HepG2 (cell line): Measurements from ENCODE around the gene LILRB5. TPM values are rescaled to one million over a fixed set of nuclear protein-coding genes. Genes with fewer than 3 reads are reported as not detected.

ENCODE experiments used
- AGO1 ChIP-seq: fragments of 200-400 bp; formaldehyde crosslinking; IDR thresholded peaks from 2 replicates; pipeline ENCODE4 v1.6.1; 2017; ENCODE audit warnings: mild to moderate bottlenecking, low read depth, low read length, moderate library complexity; ENCODE audit not compliant: poor library complexity, severe bottlenecking
- DRAP1 ChIP-seq: IDR thresholded peaks from 2 replicates; pipeline ENCODE4 v1.6.1; 2016; ENCODE audit warnings: missing genetic modification reagents, missing compliant biosample characterization
- EHMT2 ChIP-seq: fragments of 200-600 bp; sonication (generic); IDR thresholded peaks from 2 replicates; pipeline ENCODE4 v1.7.0; 2017; ENCODE audit warnings: antibody characterized with exemption, low read depth, low read length, borderline replicate concordance
- HES4 ChIP-seq: sonication (generic); formaldehyde crosslinking; IDR thresholded peaks from 2 replicates; pipeline ENCODE4 v1.9.0; 2021; ENCODE audit warnings: mild to moderate bottlenecking, missing genetic modification reagents, borderline replicate concordance
- MAFG ChIP-seq: sonication (generic); formaldehyde crosslinking; IDR thresholded peaks from 2 replicates; pipeline ENCODE4 v1.5.1; 2020; ENCODE audit warnings: mild to moderate bottlenecking, missing genetic modification reagents
- MED8 ChIP-seq: sonication (generic); formaldehyde crosslinking; IDR thresholded peaks from 2 replicates; pipeline ENCODE4 v1.8.1; 2023; ENCODE audit warnings: mild to moderate bottlenecking, missing genetic modification reagents; ENCODE audit not compliant: insufficient replicate concordance
- NCOA1 ChIP-seq: sonication (generic); formaldehyde crosslinking; IDR thresholded peaks from 2 replicates; pipeline ENCODE4 v1.9.0; 2021; ENCODE audit warnings: missing genetic modification reagents
- NFIB ChIP-seq: sonication (generic); formaldehyde crosslinking; IDR thresholded peaks from 2 replicates; pipeline ENCODE4 v1.9.0; 2021; ENCODE audit warnings: missing genetic modification reagents, mild to moderate bottlenecking, borderline replicate concordance
- NFRKB ChIP-seq: fragments of 450-650 bp; IDR thresholded peaks from 2 replicates; pipeline ENCODE4 v1.6.1; 2017
- NONO ChIP-seq, 2 experiments: fragments of 450-650 bp in 1 of 2; sonication (generic) in 1 of 2; formaldehyde crosslinking in 1 of 2; IDR thresholded peaks in 1 of 2; conservative IDR thresholded peaks in 1 of 2; 2 replicates each; pipeline versions ENCODE4 v1.6.1 to v1.8.0; 2017 to 2022; ENCODE audit warnings: mild to moderate bottlenecking in 1 of 2, missing genetic modification reagents in 1 of 2, moderate library complexity in 1 of 2
- NR1H2 ChIP-seq: sonication (generic); formaldehyde crosslinking; IDR thresholded peaks from 2 replicates; pipeline ENCODE4 v1.8.1; 2022; ENCODE audit warnings: low read depth, missing genetic modification reagents, borderline replicate concordance
- PITX1 ChIP-seq: sonication (generic); formaldehyde crosslinking; IDR thresholded peaks from 2 replicates; pipeline ENCODE4 v1.5.1; 2020; ENCODE audit warnings: mild to moderate bottlenecking, missing genetic modification reagents
- RARA ChIP-seq: IDR thresholded peaks from 2 replicates; pipeline ENCODE4 v1.6.1; 2016; ENCODE audit warnings: missing genetic modification reagents, missing compliant biosample characterization
- RFX5 ChIP-seq: IDR thresholded peaks from 2 replicates; pipeline ENCODE4 v1.6.1; 2011; ENCODE audit warnings: low read depth, low read length, improper control_type of control experiment
- RORA ChIP-seq: sonication (generic); formaldehyde crosslinking; IDR thresholded peaks from 2 replicates; pipeline ENCODE4 v1.5.0; 2020; ENCODE audit warnings: mild to moderate bottlenecking, missing genetic modification reagents, moderate library complexity
- SAFB2 ChIP-seq: sonication (generic); formaldehyde crosslinking; IDR thresholded peaks from 2 replicates; pipeline ENCODE4 v1.5.1; 2020; ENCODE audit warnings: missing genetic modification reagents, low read depth, mild to moderate bottlenecking, borderline replicate concordance
- SMAD9 ChIP-seq: sonication (generic); formaldehyde crosslinking; IDR thresholded peaks from 2 replicates; pipeline ENCODE4 v1.5.1; 2020; ENCODE audit warnings: mild to moderate bottlenecking, missing genetic modification reagents
- SOX5 ChIP-seq: IDR thresholded peaks from 2 replicates; pipeline ENCODE4 v1.6.1; 2016; ENCODE audit warnings: borderline replicate concordance
- THYN1 ChIP-seq: sonication (generic); formaldehyde crosslinking; IDR thresholded peaks from 2 replicates; pipeline ENCODE4 v1.8.1; 2023; ENCODE audit warnings: low read depth, mild to moderate bottlenecking, moderate library complexity, missing genetic modification reagents, borderline replicate concordance
- ZBTB1 ChIP-seq: sonication (generic); formaldehyde crosslinking; IDR thresholded peaks from 2 replicates; pipeline ENCODE4 v1.4.0; 2020; ENCODE audit warnings: missing genetic modification reagents, borderline replicate concordance
- ZNF770 ChIP-seq: sonication (generic); formaldehyde crosslinking; IDR thresholded peaks from 2 replicates; pipeline ENCODE4 v1.5.0; 2020; ENCODE audit warnings: mild to moderate bottlenecking, missing genetic modification reagents
- ZNF883 ChIP-seq: sonication (generic); formaldehyde crosslinking; IDR thresholded peaks from 2 replicates; pipeline ENCODE4 v1.5.1; 2020; ENCODE audit warnings: mild to moderate bottlenecking, missing genetic modification reagents; ENCODE audit errors: not compliant biosample characterization
- polyA plus RNA-seq, 8 experiments: library from polyadenylated mRNA; depleted of rRNA in 3 of 8; stranded (reverse) in 7 of 8; unstranded in 1 of 8; fragments of >200 nt; fragmentation: Illumina TruSeq in 4 of 8; extraction: Trizol in 4 of 8; gene quantifications; 2 replicates each; pipeline versions ENCODE4 v1.2.1 to v1.2.3, GENCODE V29; 2011 to 2016; ENCODE audit warnings: low read depth in 4 of 8, missing spikeins in 1 of 8, mixed read lengths in 1 of 8; ENCODE audit not compliant: insufficient read depth in 1 of 8
- total RNA-seq, 5 experiments: library from RNA; depleted of rRNA; stranded (reverse); fragments of >200 nt; fragmentation: Illumina TruSeq; extraction: Trizol; gene quantifications; 2 replicates each; pipeline ENCODE4 v1.2.3, GENCODE V29; 2016; ENCODE audit warnings: low read depth in 1 of 5
- TF ChIP-seq, protein P1 (sequence below): sonication (generic); formaldehyde crosslinking; IDR thresholded peaks from 2 replicates; pipeline ENCODE4 v1.4.0; 2020; ENCODE audit warnings: mild to moderate bottlenecking, missing genetic modification reagents
- TF ChIP-seq, protein P2 (sequence below): sonication (generic); formaldehyde crosslinking; IDR thresholded peaks from 2 replicates; pipeline ENCODE4 v1.4.0; 2020; ENCODE audit warnings: missing genetic modification reagents

Gene LILRB5
- total and polyA plus RNA-seq, 2 of the 13 experiments (the other 11 are each of a cell fraction or from before 2014, with no cell fraction given): not detected

DNA sequence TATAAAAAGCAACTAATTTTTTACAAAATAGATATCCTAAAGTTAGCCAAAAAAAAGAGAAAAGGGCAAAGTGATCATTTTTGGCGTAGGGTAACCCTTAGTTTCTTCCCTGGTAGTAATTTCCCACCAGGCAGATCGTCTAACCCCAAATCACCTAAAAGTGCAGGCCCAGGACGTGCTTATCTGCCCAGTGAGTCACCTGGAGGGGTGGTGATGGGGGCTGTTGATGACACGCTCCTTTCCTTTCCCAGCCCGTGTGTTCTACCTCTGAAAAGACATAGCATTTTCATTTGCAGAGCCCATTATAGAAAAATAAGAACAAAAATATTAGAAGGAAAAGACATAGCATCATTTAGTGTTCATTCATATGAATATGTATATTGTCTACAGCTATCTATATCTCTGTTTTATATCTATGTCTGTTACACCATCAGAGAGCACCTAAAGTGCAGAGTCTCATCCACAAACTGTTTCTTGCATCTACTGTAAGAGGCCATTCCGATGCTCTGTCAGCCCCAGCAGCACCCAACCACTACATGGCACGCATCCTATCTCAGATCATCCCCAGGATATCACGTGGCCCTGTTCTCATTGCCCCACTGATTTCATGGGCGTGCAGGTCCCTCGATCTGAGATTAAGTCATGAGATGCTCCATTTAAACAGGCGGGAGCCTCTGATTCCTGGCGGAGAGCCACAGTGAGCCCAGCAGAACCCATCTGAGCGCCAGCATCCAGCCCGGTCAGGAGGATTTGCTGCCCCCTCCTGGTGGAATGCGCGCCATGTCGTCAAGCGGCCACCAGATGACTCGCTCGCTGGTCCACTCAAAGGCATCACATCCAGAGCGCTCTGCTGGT lies 25.8 kb downstream of the LILRB5 start (continued):
- TF ChIP-seq MED8 (CRISPR knock-in tag): no peak
- no peak for TF ChIP-seq NCOA1
- TF ChIP-seq EHMT2: no peak
- TF ChIP-seq RFX5: no peak
- TF ChIP-seq SMAD9 (CRISPR knock-in tag): no peak
- TF ChIP-seq NR1H2: no peak
- no peak for TF ChIP-seq ZBTB1 (CRISPR knock-in tag)
- no peak for TF ChIP-seq NFRKB
- no peak for TF ChIP-seq RORA (CRISPR knock-in tag)
- TF ChIP-seq DRAP1 (CRISPR knock-in tag): no peak
- no peak for TF ChIP-seq THYN1
- peak; percentile 65; the same call in 1 of the 2 replicates for TF ChIP-seq PITX1
- no peak for TF ChIP-seq NFIB (CRISPR knock-in tag)
- no peak for TF ChIP-seq MAFG
- no peak for TF ChIP-seq NONO (IDR thresholded peaks at IDR 0.05)
- TF ChIP-seq NONO (CRISPR knock-in tag; conservative IDR thresholded peaks at IDR 0.05): peak; percentile 60; the same call in 1 of the 2 replicates
- no peak for TF ChIP-seq RARA (CRISPR knock-in tag)
- peak; percentile 58 for TF ChIP-seq ZNF883 (CRISPR knock-in tag)
- no peak for TF ChIP-seq SAFB2 (CRISPR knock-in tag)
- TF ChIP-seq AGO1: no peak
- TF ChIP-seq, protein P1, sequence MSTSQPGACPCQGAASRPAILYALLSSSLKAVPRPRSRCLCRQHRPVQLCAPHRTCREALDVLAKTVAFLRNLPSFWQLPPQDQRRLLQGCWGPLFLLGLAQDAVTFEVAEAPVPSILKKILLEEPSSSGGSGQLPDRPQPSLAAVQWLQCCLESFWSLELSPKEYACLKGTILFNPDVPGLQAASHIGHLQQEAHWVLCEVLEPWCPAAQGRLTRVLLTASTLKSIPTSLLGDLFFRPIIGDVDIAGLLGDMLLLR (CRISPR knock-in tag): no peak
- TF ChIP-seq ZNF770 (CRISPR knock-in tag): no peak
- TF ChIP-seq, protein P2, sequence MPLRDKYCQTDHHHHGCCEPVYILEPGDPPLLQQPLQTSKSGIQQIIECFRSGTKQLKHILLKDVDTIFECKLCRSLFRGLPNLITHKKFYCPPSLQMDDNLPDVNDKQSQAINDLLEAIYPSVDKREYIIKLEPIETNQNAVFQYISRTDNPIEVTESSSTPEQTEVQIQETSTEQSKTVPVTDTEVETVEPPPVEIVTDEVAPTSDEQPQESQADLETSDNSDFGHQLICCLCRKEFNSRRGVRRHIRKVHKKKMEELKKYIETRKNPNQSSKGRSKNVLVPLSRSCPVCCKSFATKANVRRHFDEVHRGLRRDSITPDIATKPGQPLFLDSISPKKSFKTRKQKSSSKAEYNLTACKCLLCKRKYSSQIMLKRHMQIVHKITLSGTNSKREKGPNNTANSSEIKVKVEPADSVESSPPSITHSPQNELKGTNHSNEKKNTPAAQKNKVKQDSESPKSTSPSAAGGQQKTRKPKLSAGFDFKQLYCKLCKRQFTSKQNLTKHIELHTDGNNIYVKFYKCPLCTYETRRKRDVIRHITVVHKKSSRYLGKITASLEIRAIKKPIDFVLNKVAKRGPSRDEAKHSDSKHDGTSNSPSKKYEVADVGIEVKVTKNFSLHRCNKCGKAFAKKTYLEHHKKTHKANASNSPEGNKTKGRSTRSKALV (CRISPR knock-in tag): no peak
- TF ChIP-seq HES4 (CRISPR knock-in tag): no peak
- TF ChIP-seq SOX5 (CRISPR knock-in tag): peak; percentile 34; the same call in 1 of the 2 replicates
